Stimulated activated CD8-positive, alpha-beta memory T cell treated with anti-CD3 and anti-CD28 coated beads, Interleukin-4, amount 100 ng/mL, for 24 hours (primary cell): ENCODE results near the gene UBE3C.
A peak's percentile ranks its signal among the peaks of the same experiment; 100 is the strongest.
"Not testable (repeated sequence)": the region's sequence is repeated elsewhere in the genome, so short reads cannot be mapped to it uniquely, and the experiment has no call there.

Source experiments
- DNase-seq: peaks from one replicate; pipeline ENCODE4 v3.0.0-alpha.2; 2020; ENCODE audit warnings: low read depth

Gene UBE3C

GRCh38 chr7:157271991-157272324, 133.2 kb downstream of the UBE3C start:
- no peak for DNase-seq

GRCh38 chr7:157272351-157273207, 133.9 kb downstream of the UBE3C start:
- no peak for DNase-seq

GRCh38 chr7:157273208-157274093, 134.7 kb downstream of the UBE3C start:
- DNase-seq: peak; percentile 36

- DNase-seq: not testable (repeated sequence)
These were observed 135.4 kb downstream of the UBE3C start for GRCh38 chr7:157274094-157274634.

- DNase-seq: no peak
These were observed 136.3 kb downstream of the UBE3C start for GRCh38 chr7:157274991-157275427.

- no peak for DNase-seq
These were observed 137.4 kb downstream of the UBE3C start for GRCh38 chr7:157276091-157276561.

- no peak for DNase-seq
These were observed 138.2 kb downstream of the UBE3C start for GRCh38 chr7:157276731-157277562.

GRCh38 chr7:157277568-157277967, 138.8 kb downstream of the UBE3C start:
- DNase-seq: not testable (repeated sequence)

- no peak for DNase-seq
These were observed 139.6 kb downstream of the UBE3C start for GRCh38 chr7:157278167-157278790.

- DNase-seq: no peak
These were observed 140.3 kb downstream of the UBE3C start for GRCh38 chr7:157278791-157279724.

- no peak for DNase-seq
These were observed 141.1 kb downstream of the UBE3C start for GRCh38 chr7:157279741-157280215.

- no peak for DNase-seq
These were observed 141.6 kb downstream of the UBE3C start for GRCh38 chr7:157280216-157280841.

- no peak for DNase-seq
These were observed 142.7 kb downstream of the UBE3C start for GRCh38 chr7:157281221-157281998.

GRCh38 chr7:157282141-157282801, 143.5 kb downstream of the UBE3C start:
- no peak for DNase-seq

GRCh38 chr7:157284229-157285014, 145.7 kb downstream of the UBE3C start:
- no peak for DNase-seq

GRCh38 chr7:157291404-157292080, 152.8 kb downstream of the UBE3C start:
- no peak for DNase-seq

- DNase-seq: no peak
These were observed 153.5 kb downstream of the UBE3C start for GRCh38 chr7:157292258-157292657.
